GM06990 (cell line): ENCODE measurements around the gene ATP2A3.

Experiments used
- DNase-seq: peaks from one replicate; pipeline ENCODE4 v3.0.0-alpha.2; 2011; ENCODE audit not compliant: insufficient read length; ENCODE audit errors: extremely low read depth
- H3K27me3 ChIP-seq: replicated peaks from 2 replicates; pipeline ENCODE4 v1.6.0; 2011; ENCODE audit warnings: low read length; ENCODE audit not compliant: control insufficient read depth, insufficient read depth
- H3K36me3 ChIP-seq: 2 replicates; pipeline ENCODE4 v1.5.1; 2011; ENCODE audit warnings: low read length; ENCODE audit not compliant: control insufficient read depth, insufficient read depth
- H3K4me3 ChIP-seq: replicated peaks from 2 replicates; pipeline ENCODE4 v1.5.1; 2011; ENCODE audit warnings: low read depth, mild to moderate bottlenecking, control low read depth, low read length
- CTCF ChIP-seq: IDR thresholded peaks from 2 replicates; pipeline ENCODE4 v1.5.1; 2011; ENCODE audit warnings: low read length, control low read depth, mild to moderate bottlenecking, inconsistent platforms; ENCODE audit not compliant: insufficient read depth, poor library complexity, severe bottlenecking

ATP2A3 gene

GRCh38 chr17:3959295-3959899 lies 4.8 kb downstream of the ATP2A3 start:
- no peak for TF ChIP-seq CTCF
- no peak overlapping the region for H3K4me3 ChIP-seq
- no peak for DNase-seq

GRCh38 chr17:3957735-3958599 lies 6.3 kb downstream of the ATP2A3 start:
- Histone ChIP-seq H3K36me3 (peaks cover 11% of the 10 kb centered on the region), H3K27me3 (no peaks in the 10 kb centered on the region), H3K4me3 (no peak overlapping the region)
- TF ChIP-seq CTCF = no peak
- DNase-seq = no peak

More at GRCh38 chr17:3959295-3959899, 4.8 kb downstream of the ATP2A3 start:
- no peaks in the 10 kb centered on the region for H3K27me3 ChIP-seq
- peaks cover 8% of the 10 kb centered on the region for H3K36me3 ChIP-seq

GRCh38 chr17:3956983-3957382 lies 7.3 kb downstream of the ATP2A3 start:
- DNase-seq = no peak
- no peak for TF ChIP-seq CTCF
- H3K36me3 ChIP-seq = peaks cover 12% of the 10 kb centered on the region
- no peak overlapping the region for H3K4me3 ChIP-seq
- H3K27me3 ChIP-seq = no peaks in the 10 kb centered on the region

- Histone ChIP-seq H3K4me3 (no peak overlapping the region), H3K27me3 (no peaks in the 10 kb centered on the region), H3K36me3 (peaks cover 12% of the 10 kb centered on the region)
- no peak for DNase-seq
- TF ChIP-seq CTCF = no peak
Measured at GRCh38 chr17:3956327-3956957, 7.8 kb downstream of the ATP2A3 start.

GRCh38 chr17:3955673-3955988 lies 8.6 kb downstream of the ATP2A3 start:
- Histone ChIP-seq H3K36me3 (peaks cover 13% of the 10 kb centered on the region), H3K4me3 (no peak overlapping the region), H3K27me3 (no peaks in the 10 kb centered on the region)
- TF ChIP-seq CTCF = no peak
- DNase-seq = no peak
